Suprapubic skin (tissue), 4 donors: ENCODE data around the gene UBL5. TPM values are rescaled to one million over a fixed set of nuclear protein-coding genes. Genes with fewer than 3 reads are reported as not detected.
"Not testable (repeated sequence)": the region's sequence is repeated elsewhere in the genome, so short reads cannot be mapped to it uniquely, and the experiment has no call there.

Source experiments
- DNase-seq, 2 donors: peaks; one replicate each; pipeline ENCODE4 v3.0.0-alpha.2; 2019; ENCODE audit warnings: low spot score in 2 of 2
- H3K27ac ChIP-seq: fragments of 200-600 bp; sonication (generic); one replicate; pipeline ENCODE4 v1.5.1; 2019
- H3K27me3 ChIP-seq: fragments of 200-600 bp; sonication (generic); one replicate; pipeline ENCODE4 v1.5.1; 2019
- H3K36me3 ChIP-seq: fragments of 200-600 bp; sonication (generic); one replicate; pipeline ENCODE4 v1.5.1; 2019
- H3K4me1 ChIP-seq: fragments of 200-600 bp; sonication (generic); one replicate; pipeline ENCODE4 v1.5.1; 2019
- H3K4me3 ChIP-seq: fragments of 200-600 bp; sonication (generic); one replicate; pipeline ENCODE4 v1.5.1; 2019; ENCODE audit warnings: mild to moderate bottlenecking
- H3K9me3 ChIP-seq: fragments of 200-600 bp; sonication (generic); one replicate; pipeline ENCODE4 v1.5.1; 2019
- EP300 ChIP-seq: sonication (generic); formaldehyde crosslinking; IDR thresholded peaks from one replicate; pipeline ENCODE4 v1.6.1; 2017; ENCODE audit warnings: antibody characterized with exemption
- POLR2A ChIP-seq, 2 donors: fragments of 450-650 bp; IDR thresholded peaks; one replicate each; pipeline ENCODE4 v1.6.1; 2017; ENCODE audit warnings: antibody characterized with exemption in 2 of 2, mild to moderate bottlenecking in 2 of 2, moderate library complexity in 2 of 2
- POLR2AphosphoS5 ChIP-seq, 3 donors: sonication (generic); formaldehyde crosslinking; IDR thresholded peaks; one replicate each; pipeline ENCODE4 v1.6.1; 2017; ENCODE audit warnings: antibody characterized with exemption in 3 of 3
- WGBS: methylation state at CpG from one replicate; pipeline ENCODE4 v1.1.5; 2018; 5-methylcytosine and 5-hydroxymethylcytosine counted together
- total RNA-seq, 4 donors: library from RNA; depleted of rRNA; stranded (reverse); fragments of >200 nt; gene quantifications; one replicate each; pipeline ENCODE4 v1.1.0, GENCODE V29; 2016
- TF ChIP-seq, protein P1 (sequence below), 2 donors: fragments of 200-600 bp in 1 of 2; fragments of 450-650 bp in 1 of 2; sonication (generic) in 1 of 2; IDR thresholded peaks; one replicate each; pipeline ENCODE4 v1.5.1; 2016 to 2019; ENCODE audit warnings: antibody characterized with exemption in 2 of 2, mild to moderate bottlenecking in 1 of 2, moderate library complexity in 1 of 2

The UBL5 gene
- total RNA-seq, 4 donors from 2014 or later = 170 to 337 (median 261) TPM

DNA sequence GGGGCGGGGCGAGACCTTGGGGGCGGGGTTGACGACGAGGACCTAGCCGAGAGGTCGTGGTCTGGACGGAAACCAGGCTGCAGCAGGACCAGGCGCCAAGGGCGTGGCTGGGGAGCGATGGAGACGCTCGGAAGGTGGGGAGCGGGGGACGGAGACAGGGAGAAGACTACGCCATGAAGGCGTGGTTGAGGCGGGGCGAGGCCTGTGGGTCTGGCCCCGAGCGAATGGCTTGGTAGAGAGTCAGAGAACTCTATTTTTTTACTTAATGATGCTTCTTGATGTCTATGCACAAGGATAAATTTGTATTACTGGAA lies 8.2 kb upstream of the UBL5 start:
- Histone ChIP-seq H3K4me1 (peaks cover 19% of the 10 kb centered on the region), H3K27ac (peak overlapping the region; percentile 50), H3K4me3 (peak overlapping the region; percentile 68), H3K36me3 (no peaks in the 10 kb centered on the region), H3K27me3 (no peaks in the 10 kb centered on the region), H3K9me3 (no peaks in the 10 kb centered on the region)
- TF ChIP-seq, protein P1, sequence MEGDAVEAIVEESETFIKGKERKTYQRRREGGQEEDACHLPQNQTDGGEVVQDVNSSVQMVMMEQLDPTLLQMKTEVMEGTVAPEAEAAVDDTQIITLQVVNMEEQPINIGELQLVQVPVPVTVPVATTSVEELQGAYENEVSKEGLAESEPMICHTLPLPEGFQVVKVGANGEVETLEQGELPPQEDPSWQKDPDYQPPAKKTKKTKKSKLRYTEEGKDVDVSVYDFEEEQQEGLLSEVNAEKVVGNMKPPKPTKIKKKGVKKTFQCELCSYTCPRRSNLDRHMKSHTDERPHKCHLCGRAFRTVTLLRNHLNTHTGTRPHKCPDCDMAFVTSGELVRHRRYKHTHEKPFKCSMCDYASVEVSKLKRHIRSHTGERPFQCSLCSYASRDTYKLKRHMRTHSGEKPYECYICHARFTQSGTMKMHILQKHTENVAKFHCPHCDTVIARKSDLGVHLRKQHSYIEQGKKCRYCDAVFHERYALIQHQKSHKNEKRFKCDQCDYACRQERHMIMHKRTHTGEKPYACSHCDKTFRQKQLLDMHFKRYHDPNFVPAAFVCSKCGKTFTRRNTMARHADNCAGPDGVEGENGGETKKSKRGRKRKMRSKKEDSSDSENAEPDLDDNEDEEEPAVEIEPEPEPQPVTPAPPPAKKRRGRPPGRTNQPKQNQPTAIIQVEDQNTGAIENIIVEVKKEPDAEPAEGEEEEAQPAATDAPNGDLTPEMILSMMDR (IDR thresholded peaks at IDR 0.05) = no peak
- no peak for TF ChIP-seq POLR2A (IDR thresholded peaks at IDR 0.05)
- no peak for TF ChIP-seq EP300
- no peak for TF ChIP-seq POLR2AphosphoS5 (IDR thresholded peaks at IDR 0.05)
- 0% methylated on average over 7 of the region's 21 CpGs for WGBS
- DNase-seq = no peak

DNA sequence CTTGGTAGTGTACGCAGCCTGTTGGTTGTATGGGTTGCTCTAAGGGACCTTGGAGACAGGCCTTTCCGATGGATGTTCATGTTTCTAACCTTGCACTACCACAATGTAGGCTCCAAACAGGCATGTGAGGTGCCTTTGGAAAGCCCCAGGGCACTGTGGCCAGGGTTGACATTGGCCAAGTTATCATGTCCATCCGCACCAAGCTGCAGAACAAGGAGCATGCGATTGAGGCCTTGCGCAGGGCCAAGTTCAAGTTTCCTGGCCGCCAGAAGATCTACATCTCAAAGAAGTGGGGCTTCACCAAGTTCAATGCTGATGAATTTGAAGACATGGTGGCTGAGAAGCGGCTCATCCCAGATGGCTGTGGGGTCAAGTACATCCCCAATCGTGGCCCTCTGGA lies 7.7 kb upstream of the UBL5 start:
- H3K27me3 ChIP-seq, H3K9me3 ChIP-seq, H3K36me3 ChIP-seq, DNase-seq: not testable (repeated sequence)
- peak overlapping the region; percentile 68 for H3K4me3 ChIP-seq
- WGBS = 87% methylated on average over 8 of the region's 8 CpGs
- H3K27ac ChIP-seq = peak overlapping the region; percentile 50
- H3K4me1 ChIP-seq = peaks cover 19% of the 10 kb centered on the region

DNA sequence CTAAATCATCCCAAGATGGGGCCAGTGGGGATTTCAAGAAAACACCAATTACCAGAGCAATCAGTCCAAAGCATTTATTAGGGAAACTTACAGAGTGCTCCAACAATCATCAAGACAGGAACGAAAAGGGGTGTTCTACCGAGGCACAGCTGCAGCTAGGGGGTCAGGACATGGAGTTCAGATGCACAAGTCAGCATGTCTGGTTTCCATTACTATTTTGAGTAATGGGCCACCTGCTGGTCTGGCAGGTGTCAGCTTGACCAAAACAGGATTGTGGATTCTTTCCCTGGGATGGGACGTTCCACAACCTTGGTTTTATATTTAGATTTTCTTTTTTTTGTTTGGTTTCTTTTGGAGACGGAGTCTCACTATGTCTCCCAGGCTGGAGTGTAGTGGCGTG lies 3.9 kb upstream of the UBL5 start:
- TF ChIP-seq EP300 = no peak
- TF ChIP-seq, protein P1 (IDR thresholded peaks at IDR 0.05) = no peak
- TF ChIP-seq POLR2AphosphoS5 (IDR thresholded peaks at IDR 0.05) = no peak
- no peak for TF ChIP-seq POLR2A (IDR thresholded peaks at IDR 0.05)
- H3K27ac ChIP-seq = no peak overlapping the region
- H3K4me1 ChIP-seq = peaks cover 28% of the 10 kb centered on the region
- H3K27me3 ChIP-seq = no peaks in the 10 kb centered on the region
- H3K4me3 ChIP-seq = no peak overlapping the region
- H3K36me3 ChIP-seq = no peaks in the 10 kb centered on the region
- H3K9me3 ChIP-seq = no peaks in the 10 kb centered on the region
- DNase-seq = no peak
- WGBS = 77% methylated on average over 5 of the region's 5 CpGs

DNA sequence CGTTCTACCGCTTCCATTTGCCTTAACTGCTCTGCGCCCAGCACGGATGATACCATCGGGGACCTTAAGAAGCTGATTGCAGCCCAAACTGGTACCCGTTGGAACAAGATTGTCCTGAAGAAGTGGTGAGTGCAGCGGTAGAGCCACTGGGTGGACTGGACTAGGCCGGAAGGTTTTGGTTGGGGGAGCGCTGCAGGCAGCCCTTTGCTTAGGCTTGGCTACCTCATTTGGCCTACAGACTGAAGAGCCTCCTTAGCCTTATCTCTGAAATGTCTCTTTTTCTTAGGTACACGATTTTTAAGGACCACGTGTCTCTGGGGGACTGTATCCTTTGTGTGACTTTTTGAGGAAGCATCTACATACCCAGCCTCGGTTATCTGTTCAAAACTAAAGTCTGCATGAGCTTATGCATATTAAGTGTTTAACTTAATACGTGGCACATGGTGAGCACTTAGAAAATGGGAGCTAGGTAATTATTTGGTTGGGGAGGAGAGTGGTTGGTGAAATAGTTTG lies 889 bp downstream of the UBL5 start:
- TF ChIP-seq POLR2A (IDR thresholded peaks at IDR 0.05) = no peak
- TF ChIP-seq POLR2AphosphoS5 (IDR thresholded peaks at IDR 0.05) = no peak
- TF ChIP-seq, protein P1 (IDR thresholded peaks at IDR 0.05) = no peak
- no peak for TF ChIP-seq EP300
- H3K27me3 ChIP-seq = no peaks in the 10 kb centered on the region
- H3K36me3 ChIP-seq = peaks cover 17% of the 10 kb centered on the region
- no peak overlapping the region for H3K27ac ChIP-seq
- no peaks in the 10 kb centered on the region for H3K9me3 ChIP-seq
- WGBS = 38% methylated on average over 12 of the region's 13 CpGs
- DNase-seq = no peak
- peak overlapping the region; percentile 96 for H3K4me3 ChIP-seq
- H3K4me1 ChIP-seq = peaks cover 29% of the 10 kb centered on the region

DNA sequence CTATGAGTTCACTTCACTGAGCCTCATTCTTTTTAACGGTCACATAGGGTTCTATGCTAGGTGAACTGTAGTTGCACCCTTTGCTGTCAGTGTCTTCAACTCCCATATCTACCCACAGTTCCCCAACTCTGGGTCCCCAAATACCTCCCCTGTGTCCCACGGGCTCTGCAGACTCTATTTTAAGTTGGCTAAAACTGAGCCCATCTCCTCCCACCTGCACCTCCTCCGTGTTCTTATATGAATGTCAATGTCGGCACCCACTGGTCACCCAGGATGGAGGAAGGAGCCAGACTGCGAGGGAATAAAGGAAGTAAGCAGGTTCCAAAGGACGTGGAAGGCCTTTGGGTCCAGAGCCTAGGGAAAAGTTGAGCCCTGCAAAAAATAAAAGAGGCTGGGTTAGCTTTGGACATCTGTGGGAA lies 6.6 kb downstream of the UBL5 start:
- no peaks in the 10 kb centered on the region for H3K27me3 ChIP-seq
- peaks cover 20% of the 10 kb centered on the region for H3K4me1 ChIP-seq
- no peaks in the 10 kb centered on the region for H3K9me3 ChIP-seq
- no peak overlapping the region for H3K27ac ChIP-seq
- peaks cover 24% of the 10 kb centered on the region for H3K36me3 ChIP-seq
- peak overlapping the region; percentile 87 for H3K4me3 ChIP-seq
- no peak for DNase-seq
- TF ChIP-seq, protein P1 (IDR thresholded peaks at IDR 0.05) = no peak
- TF ChIP-seq EP300 (no peak), POLR2A (IDR thresholded peaks at IDR 0.05) (no peak), POLR2AphosphoS5 (IDR thresholded peaks at IDR 0.05) (no peak)
- 70% methylated on average over 6 of the region's 6 CpGs for WGBS
